Measurements from ENCODE around the gene HEMK1. TPM values are rescaled to one million over a fixed set of nuclear protein-coding genes. Genes with fewer than 3 reads are reported as not detected.

Gene HEMK1
- total RNA-seq, 1 donor from 2014 or later, result 56.3 TPM

GRCh38 chr3:50611464-50612233, 42.3 kb downstream of the HEMK1 start, which contains the start of gene CISH:
CISH (minus strand) TSS chr3:50611774; CDS start chr3:50611650, 124 bp downstream.
- intact Hi-C loops (cut with micrococcal nuclease), result loop anchor here (1.0 to 10.0 kb wide), 9 partner anchors 10 to 1663 kb away; partner anchors contain the start of genes GNAI2, HYAL3, MANF and NAA80

- intact Hi-C loops (cut with micrococcal nuclease), result loop anchor here (1.0 to 10.0 kb wide), 6 partner anchors 21 to 1662 kb away; partner anchors contain the start of genes MANF, PARP3, POC1A and RRP9
Observed at GRCh38 chr3:50612234-50612882, 43.0 kb downstream of the HEMK1 start.

GRCh38 chr3:50612970-50613846, 43.9 kb downstream of the HEMK1 start:
- intact Hi-C loops (cut with micrococcal nuclease), result loop anchor here (1.0 to 10.0 kb wide), 6 partner anchors 22 to 1662 kb away; partner anchors contain the start of genes MANF, PARP3, POC1A and RRP9

- intact Hi-C loops (cut with micrococcal nuclease), result loop anchor here (5.0 to 10.0 kb wide), 4 partner anchors 337 to 1660 kb away; partner anchors contain the start of genes PARP3, POC1A, RRP9 and WDR82
Observed at GRCh38 chr3:50615190-50615589, 45.9 kb downstream of the HEMK1 start.

GRCh38 chr3:50616003-50616769, 46.9 kb downstream of the HEMK1 start:
- intact Hi-C loops (cut with micrococcal nuclease), result loop anchor here (1.0 to 10.0 kb wide), 18 partner anchors 36 to 1659 kb away; partner anchors contain the start of genes CYB561D2, MANF, NPRL2 and PARP3

GRCh38 chr3:50616770-50617095, 47.4 kb downstream of the HEMK1 start:
- intact Hi-C loops (cut with micrococcal nuclease), result loop anchor here (1.0 to 10.0 kb wide), 18 partner anchors 36 to 1658 kb away; partner anchors contain the start of genes CYB561D2, MANF, NPRL2 and PARP3

- intact Hi-C loops (cut with micrococcal nuclease), result loop anchor here (2.0 to 10.0 kb wide), 8 partner anchors 166 to 1658 kb away; partner anchors contain the start of genes PARP3, POC1A, RRP9 and TMEM115
Observed at GRCh38 chr3:50617096-50617791, 47.9 kb downstream of the HEMK1 start, which contains the start of gene MAPKAPK3. MAPKAPK3 (plus strand) TSS chr3:50617151; CDS start chr3:50617566, 415 bp downstream.

GRCh38 chr3:50617911-50618481, 48.7 kb downstream of the HEMK1 start:
- intact Hi-C loops (cut with micrococcal nuclease), result loop anchor here (2.0 to 10.0 kb wide), 8 partner anchors 167 to 1657 kb away; partner anchors contain the start of genes PARP3, POC1A, RRP9 and TMEM115

- intact Hi-C loops (cut with micrococcal nuclease), result no loop called here
Observed at GRCh38 chr3:50620420-50620819, 51.1 kb downstream of the HEMK1 start.

GRCh38 chr3:50620820-50621219, 51.5 kb downstream of the HEMK1 start:
- intact Hi-C loops (cut with micrococcal nuclease), result no loop called here

- intact Hi-C loops (cut with micrococcal nuclease), result no loop called here
Observed at GRCh38 chr3:50622881-50623280, 53.6 kb downstream of the HEMK1 start.

GRCh38 chr3:50623840-50624474, 54.6 kb downstream of the HEMK1 start:
- intact Hi-C loops (cut with micrococcal nuclease), result loop anchor here (2.0 kb wide), 1 partner anchor 403 kb away; no protein-coding TSS in a partner anchor

- intact Hi-C loops (cut with micrococcal nuclease), result loop anchor here (2.0 kb wide), 1 partner anchor 402 kb away; no protein-coding TSS in a partner anchor
Observed at GRCh38 chr3:50624634-50625033, 55.3 kb downstream of the HEMK1 start.

- intact Hi-C loops (cut with micrococcal nuclease), result loop anchor here (2.0 kb wide), 1 partner anchor 401 kb away; no protein-coding TSS in a partner anchor
Observed at GRCh38 chr3:50625231-50626182, 56.2 kb downstream of the HEMK1 start.

- intact Hi-C loops (cut with micrococcal nuclease), result no loop called here
Observed at GRCh38 chr3:50626401-50626800, 57.1 kb downstream of the HEMK1 start.

- intact Hi-C loops (cut with micrococcal nuclease), result no loop called here
Observed at GRCh38 chr3:50627407-50628051, 58.2 kb downstream of the HEMK1 start.

GRCh38 chr3:50628601-50629000, 59.3 kb downstream of the HEMK1 start:
- intact Hi-C loops (cut with micrococcal nuclease), result no loop called here

All from T-helper 1 cell treated with Interleukin-12 subunit alpha and Interleukin-12 subunit beta and Interleukin-4 antibody, amounts not matched to agents 30 ng/mL and 1 ng/mL, for 36 hours (primary cell).